HG03060 (cell line): ENCODE data around the gene FAM162B.
"Not testable (repeated sequence)": the region's sequence is repeated elsewhere in the genome, so short reads cannot be mapped to it uniquely, and the experiment has no call there.

Experiments used
- ATAC-seq: cut with Tn5 transposase; IDR thresholded peaks from one replicate; pipeline ENCODE4 v1.9.1; 2021; ENCODE audit warnings: low read depth, moderate number of reproducible peaks; ENCODE audit not compliant: unreplicated experiment

The FAM162B gene

GRCh38 chr6:116737004-116737403 is 28.5 kb downstream of the FAM162B start:
- no peak for ATAC-seq

GRCh38 chr6:116730513-116730912 is 35.0 kb downstream of the FAM162B start:
- ATAC-seq: no peak

GRCh38 chr6:116726947-116727346 is 38.6 kb downstream of the FAM162B start:
- ATAC-seq: no peak

GRCh38 chr6:116714761-116715160 is 50.8 kb downstream of the FAM162B start:
- no peak for ATAC-seq

GRCh38 chr6:116714296-116714695 is 51.2 kb downstream of the FAM162B start:
- no peak for ATAC-seq

GRCh38 chr6:116705917-116706316 is 59.6 kb downstream of the FAM162B start:
- ATAC-seq: no peak

- not testable (repeated sequence) for ATAC-seq
Measured at GRCh38 chr6:116703888-116704287, 61.6 kb downstream of the FAM162B start.
